HG03025 (cell line): ENCODE measurements around the gene FREM1.

ENCODE experiments used
- ATAC-seq: cut with Tn5 transposase; IDR thresholded peaks from one replicate; pipeline ENCODE4 v1.9.1; 2021; ENCODE audit warnings: mild to moderate bottlenecking, moderate library complexity; ENCODE audit not compliant: unreplicated experiment, low FRiP score

FREM1 gene

GRCh38 chr9:14713187-14713767 is 197.0 kb downstream of the FREM1 start:
- no peak for ATAC-seq

- ATAC-seq = no peak
Measured at GRCh38 chr9:14710804-14711203, 199.4 kb downstream of the FREM1 start.

GRCh38 chr9:14706530-14707140 is 203.6 kb downstream of the FREM1 start:
- peak; percentile 71 for ATAC-seq

- ATAC-seq = no peak
Measured at GRCh38 chr9:14705079-14705478, 205.1 kb downstream of the FREM1 start.

- ATAC-seq = no peak
Measured at GRCh38 chr9:14704281-14704680, 205.9 kb downstream of the FREM1 start.

GRCh38 chr9:14702200-14702720 is 208.0 kb downstream of the FREM1 start:
- ATAC-seq = no peak

- ATAC-seq = peak; percentile 86
Measured at GRCh38 chr9:14693251-14693861, 216.9 kb downstream of the FREM1 start, which contains the start of gene ZDHHC21. Gene ZDHHC21, minus strand, starts transcription at chr9:14693432. Its CDS starts 19,092 bp downstream, at chr9:14674340.

GRCh38 chr9:14692470-14693250 is 217.6 kb downstream of the FREM1 start:
- peak; percentile 36 for ATAC-seq

GRCh38 chr9:14690948-14691730 is 219.1 kb downstream of the FREM1 start:
- no peak for ATAC-seq

GRCh38 chr9:14687042-14687719 is 223.0 kb downstream of the FREM1 start:
- ATAC-seq = no peak

GRCh38 chr9:14686168-14686567 is 224.1 kb downstream of the FREM1 start:
- no peak for ATAC-seq
